Panc1 (cell line): ENCODE data around the gene SMIM13. TPM values are rescaled to one million over a fixed set of nuclear protein-coding genes. Genes with fewer than 3 reads are reported as not detected.

Experiments used
- ATAC-seq: fragments of 200-7000 bp; cut with Tn5 transposase; 2 replicates; pipeline ENCODE4 v1.9.1; 2020; ENCODE audit warnings: mild to moderate bottlenecking, moderate library complexity
- Bru-seq: library from RNA; stranded (reverse); fragments of 400-500 nt; gene quantifications from one replicate; lab custom pipeline; 2021; lab: Mats Ljungman, UMichigan
- BruChase-seq, 2 experiments: library from RNA; stranded (reverse); fragments of 400-500 nt; gene quantifications; one replicate each; lab custom pipeline; 2021; lab: Mats Ljungman, UMichigan
- BruUV-seq: library from RNA; stranded (reverse); fragments of 400-500 nt; replicated peaks from 2 replicates; lab custom pipeline; 2021; lab: Mats Ljungman, UMichigan
- CTCF ChIA-PET: fragments of 300-600 bp; sonication (Branson Sonifier 250); formaldehyde crosslinking; loops from one replicate; lab custom pipeline; 2022; ENCODE audit warnings: antibody characterized with exemption; lab: Charles Lee
- POLR2A ChIA-PET: fragments of 300-600 bp; sonication (Branson Sonifier 250); formaldehyde crosslinking; loops from one replicate; lab custom pipeline; 2022; ENCODE audit warnings: antibody characterized with exemption; lab: Charles Lee
- DNase-seq: peaks from one replicate; pipeline ENCODE4 v3.0.0-alpha.2; 2010; ENCODE audit warnings: low read depth, low spot score
- H3K27ac ChIP-seq: 2 replicates; pipeline ENCODE4 v1.5.1; 2011; ENCODE audit warnings: mild to moderate bottlenecking, low read length, inconsistent platforms
- H3K27me3 ChIP-seq: fragments of 200-500 bp; sonication (Bioruptor generic); 2 replicates; pipeline ENCODE4 v1.6.0; 2014; ENCODE audit warnings: low read length, inconsistent platforms; ENCODE audit not compliant: control insufficient read depth, insufficient read depth
- H3K36me3 ChIP-seq: fragments of 200-500 bp; sonication (Bioruptor generic); 2 replicates; pipeline ENCODE4 v1.5.1; 2014; ENCODE audit warnings: inconsistent platforms, mild to moderate bottlenecking, low read length, moderate library complexity; ENCODE audit not compliant: control insufficient read depth, insufficient read depth
- H3K4me1 ChIP-seq: 2 replicates; pipeline ENCODE4 v1.5.1; 2011; ENCODE audit warnings: inconsistent platforms, mild to moderate bottlenecking, low read length, moderate library complexity; ENCODE audit not compliant: control insufficient read depth, insufficient read depth
- H3K4me3 ChIP-seq, 2 experiments: 2 replicates each; pipeline ENCODE4 v1.5.1; 2011 to 2012; ENCODE audit warnings: low read depth in 2 of 2, low read length in 2 of 2, mild to moderate bottlenecking in 2 of 2, inconsistent platforms in 1 of 2, moderate library complexity in 1 of 2
- H3K9me3 ChIP-seq: fragments of 200-500 bp; sonication (Bioruptor generic); 2 replicates; pipeline ENCODE4 v1.5.1; 2014; ENCODE audit warnings: low read depth, mild to moderate bottlenecking, inconsistent platforms, low read length, moderate library complexity; ENCODE audit not compliant: control insufficient read depth, insufficient read depth
- CTCF ChIP-seq: fragments of 450-650 bp; IDR thresholded peaks from 2 replicates; pipeline ENCODE4 v1.5.1; 2017; ENCODE audit warnings: mild to moderate bottlenecking
- POLR2AphosphoS5 ChIP-seq: IDR thresholded peaks from 2 replicates; pipeline ENCODE4 v1.6.1; 2012; ENCODE audit warnings: mild to moderate bottlenecking, low read depth, low read length, moderate library complexity
- REST ChIP-seq, 2 experiments: IDR thresholded peaks; 2 replicates each; pipeline ENCODE4 v1.6.1; 2011 to 2012; ENCODE audit warnings: low read depth in 2 of 2, control low read depth in 1 of 2, low read length in 1 of 2, mild to moderate bottlenecking in 1 of 2, moderate library complexity in 1 of 2; ENCODE audit not compliant: insufficient read depth in 1 of 2
- SIN3A ChIP-seq: IDR thresholded peaks from 2 replicates; pipeline ENCODE4 v1.6.1; 2012; ENCODE audit warnings: low read depth, mild to moderate bottlenecking, low read length, moderate library complexity, borderline replicate concordance; ENCODE audit not compliant: insufficient read depth
- TCF7L2 ChIP-seq: IDR thresholded peaks from 2 replicates; pipeline ENCODE4 v1.6.1; 2011; ENCODE audit warnings: mild to moderate bottlenecking, low read depth, low read length, inconsistent platforms
- in situ Hi-C: cut with HindIII; loops from 2 replicates; pipeline ENCODE4 v1.10.0; 2016; ENCODE audit warnings: low sequenced_read_pairs, low pct_unique_long_range_greater_than_20kb
- intact Hi-C: fragments of 100-400 bp; cut with micrococcal nuclease; formaldehyde crosslinking; loops from one replicate; pipeline ENCODE4 v1.10.0; 2022; ENCODE audit not compliant: unreplicated experiment
- long read RNA-seq: library from polyadenylated mRNA; unstranded; transcript quantifications from one replicate; pipeline ENCODE4 v2.0.0, GENCODE V29; 2021; ENCODE audit not compliant: unreplicated experiment
- polyA plus RNA-seq: library from polyadenylated mRNA; unstranded; fragments of >200 nt; gene quantifications from one replicate; pipeline ENCODE4 v1.2.1, GENCODE V29; 2012; ENCODE audit warnings: missing spikeins; ENCODE audit not compliant: insufficient read length
- total RNA-seq: library from RNA; stranded (reverse); gene quantifications from one replicate; pipeline ENCODE4 v1.2.1, GENCODE V29; 2021; ENCODE audit not compliant: unreplicated experiment

SMIM13 gene
- total RNA-seq (17.6 TPM), Bru-seq, nascent RNA (percentile 80 among the genes with signal in this experiment), BruChase-seq, experiment 1, labeled RNA remaining after a 2-hour chase (percentile 88 among the genes with signal in this experiment), BruChase-seq, experiment 2, labeled RNA remaining after a 6-hour chase (percentile 85 among the genes with signal in this experiment)
- 9.4 TPM for polyA plus RNA-seq
- long read RNA-seq, full-length matches to known transcripts, result 17 of 19 reads
- long read RNA-seq, partial matches to known transcripts, result 0 of 19 reads
- long read RNA-seq, other reads (novel, unspliced or antisense), result 2 of 19 reads

- TF ChIP-seq SIN3A, result peak; percentile 75; the same call in 1 of the 2 replicates
- peak; percentile 87 for TF ChIP-seq CTCF
- TF ChIP-seq REST (IDR thresholded peaks at IDR 0.05; ENCODE audit: insufficient read depth in 1 of 2, low read depth in 2 of 2, low read length in 1 of 2), result no peak
- peak; percentile 99 for TF ChIP-seq TCF7L2
- TF ChIP-seq POLR2AphosphoS5, result peak; percentile 83
- peak within 1 kb of the TSS; percentile 69 to 87 for H3K4me3 ChIP-seq
- ChIA-PET CTCF (interaction anchor here (0.9 kb wide), 1 partner anchor 50 kb away, joined by 3 read pairs; no protein-coding TSS in a partner anchor), POLR2A (no interaction called here)
- H3K27me3 ChIP-seq, result no peaks in the 10 kb centered on the region
- intact Hi-C loops (no loop called here), in situ Hi-C loops (no loop called here)
- DNase-seq, result peak; percentile 95
- H3K9me3 ChIP-seq, result no peaks in the 10 kb centered on the region
- H3K27ac ChIP-seq, result peak within 1 kb of the TSS; percentile 88
- H3K4me1 ChIP-seq, result peaks cover 13% of the 10 kb centered on the region
- ATAC-seq, result peak; percentile 98
- no peaks in the 10 kb centered on the region for H3K36me3 ChIP-seq
- BruUV-seq, result no TSS peak
Measured at GRCh38 chr6:11093626-11094410, at the start of gene SMIM13. SMIM13 (plus strand) TSS chr6:11093834; CDS start chr6:11094314, 480 bp downstream.

GRCh38 chr6:11043961-11044711, 49.5 kb upstream of the SMIM13 start, which contains the start of gene ELOVL2:
ELOVL2 (minus strand) TSS chr6:11044305; CDS start chr6:11044230, 75 bp downstream.
- intact Hi-C loops (loop anchor here (5.0 kb wide), 2 partner anchors 37 to 92 kb away; no protein-coding TSS in a partner anchor), in situ Hi-C loops (no loop called here)
- Histone ChIP-seq H3K36me3 (no peaks in the 10 kb centered on the region), H3K27ac (peak within 1 kb of the TSS; percentile 81), H3K4me1 (peaks cover 29% of the 10 kb centered on the region), H3K4me3 (peak within 1 kb of the TSS; percentile 56 to 75), H3K9me3 (no peaks in the 10 kb centered on the region), H3K27me3 (no peaks in the 10 kb centered on the region)
- DNase-seq, result no peak
- ChIA-PET CTCF (no interaction called here), POLR2A (interaction anchor here (0.7 kb wide), 1 partner anchor 14 kb away, joined by 4 read pairs; no protein-coding TSS in a partner anchor)
- peak; percentile 83 for ATAC-seq
- TF ChIP-seq POLR2AphosphoS5 (no peak), SIN3A (peak; percentile 78; the same call in 1 of the 2 replicates), REST (IDR thresholded peaks at IDR 0.05; ENCODE audit: insufficient read depth in 1 of 2, low read depth in 2 of 2, low read length in 1 of 2) (peak; percentile 77 to 88), CTCF (peak; percentile 100)
- no TSS peak for BruUV-seq
